IMR-90 (cell line): Measurements from ENCODE around the gene SPESP1. TPM values are rescaled to one million over a fixed set of nuclear protein-coding genes. Genes with fewer than 3 reads are reported as not detected.

ENCODE experiments used
- ATAC-seq: fragments of 200-7000 bp; cut with Tn5 transposase; 2 replicates; pipeline ENCODE4 v1.9.1; 2020; ENCODE audit warnings: low read depth, mild to moderate bottlenecking, moderate library complexity
- BruUV-seq: library from RNA; stranded (reverse); fragments of 400-500 nt; replicated peaks from 2 replicates; lab custom pipeline; 2021; lab: Mats Ljungman, UMichigan
- CTCF ChIA-PET: fragments of 300-600 bp; formaldehyde crosslinking; extraction: SDS; loops from one replicate; lab custom pipeline; 2021; ENCODE audit warnings: antibody characterized with exemption; lab: Yijun Ruan, JAX
- POLR2A ChIA-PET: fragments of 300-600 bp; sonication (Branson Sonifier 250); formaldehyde crosslinking; loops from one replicate; lab custom pipeline; 2022; ENCODE audit warnings: antibody characterized with exemption; ENCODE audit not compliant: unreplicated experiment; lab: Charles Lee
- DNase-seq: peaks from one replicate; pipeline ENCODE4 v3.0.0; 2013
- H2AFZ ChIP-seq: replicated peaks from 2 replicates; pipeline ENCODE3; 2013; ENCODE audit warnings: low read length, mild to moderate bottlenecking; ENCODE audit not compliant: poor library complexity
- H2AK5ac ChIP-seq: 2 replicates; pipeline ENCODE4 v1.6.1; 2013; ENCODE audit warnings: low read depth, low read length, inconsistent platforms
- H2AK9ac ChIP-seq: replicated peaks from 2 replicates; pipeline ENCODE3; 2013; ENCODE audit warnings: mild to moderate bottlenecking, low read depth, low read length, moderate library complexity; ENCODE audit not compliant: poor library complexity
- H2BK120ac ChIP-seq: 2 replicates; pipeline ENCODE4 v1.6.1; 2013; ENCODE audit warnings: low read depth, low read length, inconsistent platforms
- H2BK15ac ChIP-seq: 3 replicates; pipeline ENCODE4 v1.6.1; 2013; ENCODE audit warnings: low read depth, low read length, inconsistent platforms
- H2BK20ac ChIP-seq: 2 replicates; pipeline ENCODE4 v1.6.1; 2013; ENCODE audit warnings: low read depth, mild to moderate bottlenecking, inconsistent platforms, low read length, moderate library complexity
- H2BK5ac ChIP-seq: 2 replicates; pipeline ENCODE4 v1.6.1; 2013; ENCODE audit warnings: mild to moderate bottlenecking, low read depth, low read length, inconsistent platforms; ENCODE audit not compliant: poor library complexity, severe bottlenecking
- H3K14ac ChIP-seq: replicated peaks from 2 replicates; pipeline ENCODE4 v1.6.1; 2013; ENCODE audit warnings: low read depth, low read length, inconsistent platforms
- H3K18ac ChIP-seq: 2 replicates; pipeline ENCODE4 v1.6.1; 2013; ENCODE audit warnings: low read depth, low read length, control low read depth
- H3K23ac ChIP-seq: 2 replicates; pipeline ENCODE4 v1.6.1; 2013; ENCODE audit warnings: low read depth, low read length, inconsistent platforms
- H3K27ac ChIP-seq: 2 replicates; pipeline ENCODE4 v1.5.1; 2013; ENCODE audit warnings: mild to moderate bottlenecking, control low read depth, low read length; ENCODE audit not compliant: insufficient read depth
- H3K27me3 ChIP-seq: 2 replicates; pipeline ENCODE4 v1.6.1; 2013; ENCODE audit warnings: low read length; ENCODE audit not compliant: control insufficient read depth, insufficient read depth
- H3K36me3 ChIP-seq: 2 replicates; pipeline ENCODE4 v1.6.1; 2013; ENCODE audit warnings: low read length, mixed read lengths; ENCODE audit not compliant: control insufficient read depth, insufficient read depth
- H3K4ac ChIP-seq: 2 replicates; pipeline ENCODE4 v1.6.1; 2013; ENCODE audit warnings: low read depth, low read length, inconsistent platforms
- H3K4me1 ChIP-seq: 2 replicates; pipeline ENCODE4 v1.6.1; 2013; ENCODE audit warnings: low read length, mixed read lengths; ENCODE audit not compliant: control insufficient read depth, insufficient read depth
- H3K4me2 ChIP-seq: 2 replicates; pipeline ENCODE4 v1.6.1; 2013; ENCODE audit warnings: low read depth, mild to moderate bottlenecking, control low read depth, low read length, moderate library complexity
- H3K4me3 ChIP-seq: 2 replicates; pipeline ENCODE4 v1.5.1; 2013; ENCODE audit warnings: low read depth, mild to moderate bottlenecking, control low read depth, low read length, moderate library complexity; ENCODE audit not compliant: insufficient read depth
- H3K56ac ChIP-seq: 2 replicates; pipeline ENCODE4 v1.6.1; 2013; ENCODE audit warnings: low read length, inconsistent platforms; ENCODE audit not compliant: insufficient read depth; ENCODE audit errors: extremely low read depth
- H3K79me1 ChIP-seq, 2 experiments: 2 replicates each; pipeline ENCODE4 v1.6.1; 2013; ENCODE audit warnings: low read length in 2 of 2, inconsistent platforms in 1 of 2, low read depth in 1 of 2
- H3K9ac ChIP-seq: 2 replicates; pipeline ENCODE4 v1.6.1; 2013; ENCODE audit warnings: low read depth, low read length, control low read depth
- H3K9me1 ChIP-seq: 2 replicates; pipeline ENCODE4 v1.6.1; 2013; ENCODE audit warnings: low read length, inconsistent platforms; ENCODE audit not compliant: insufficient read depth
- H3K9me3 ChIP-seq: 2 replicates; pipeline ENCODE4 v1.6.1; 2013; ENCODE audit warnings: low read length; ENCODE audit not compliant: control insufficient read depth, insufficient read depth
- H4K20me1 ChIP-seq: 2 replicates; pipeline ENCODE4 v1.6.1; 2013; ENCODE audit warnings: low read length, inconsistent platforms; ENCODE audit not compliant: insufficient read depth
- H4K5ac ChIP-seq: 2 replicates; pipeline ENCODE4 v1.6.1; 2013; ENCODE audit warnings: mild to moderate bottlenecking, low read depth, low read length, control low read depth
- H4K8ac ChIP-seq, 2 experiments: 2 replicates each; pipeline ENCODE4 v1.6.1; 2013; ENCODE audit warnings: low read depth in 2 of 2, low read length in 2 of 2, control low read depth in 1 of 2, inconsistent platforms in 1 of 2
- H4K91ac ChIP-seq: 2 replicates; pipeline ENCODE4 v1.6.1; 2013; ENCODE audit warnings: low read depth, low read length, inconsistent platforms; ENCODE audit not compliant: insufficient read depth
- BHLHE40 ChIP-seq: fragments of 150-350 bp; IDR thresholded peaks from 2 replicates; pipeline ENCODE4 v1.6.1; 2016; ENCODE audit warnings: mild to moderate bottlenecking, low read depth, low read length
- CEBPB ChIP-seq: IDR thresholded peaks from 2 replicates; pipeline ENCODE4 v1.6.1; 2012; ENCODE audit warnings: low read depth, low read length, improper control_type of control experiment
- CHD1 ChIP-seq: IDR thresholded peaks from 2 replicates; pipeline ENCODE4 v1.6.1; 2012; ENCODE audit warnings: low read depth, low read length, improper control_type of control experiment
- MAFK ChIP-seq: IDR thresholded peaks from 2 replicates; pipeline ENCODE4 v1.6.1; 2012; ENCODE audit warnings: low read depth, low read length, improper control_type of control experiment
- MAZ ChIP-seq: IDR thresholded peaks from 2 replicates; pipeline ENCODE4 v1.6.1; 2012; ENCODE audit warnings: low read depth, mild to moderate bottlenecking, low read length, improper control_type of control experiment, moderate library complexity, borderline replicate concordance
- MXI1 ChIP-seq: IDR thresholded peaks from 2 replicates; pipeline ENCODE4 v1.6.1; 2012; ENCODE audit warnings: low read depth, mild to moderate bottlenecking, low read length, moderate library complexity, borderline replicate concordance
- NFE2L2 ChIP-seq: fragments of 150-350 bp; IDR thresholded peaks from 2 replicates; pipeline ENCODE4 v1.6.1; 2016; ENCODE audit warnings: low read depth, mild to moderate bottlenecking, low read length
- POLR2A ChIP-seq: IDR thresholded peaks from 2 replicates; pipeline ENCODE4 v1.6.1; 2012; ENCODE audit warnings: mild to moderate bottlenecking, low read depth, low read length
- RAD21 ChIP-seq: IDR thresholded peaks from 2 replicates; pipeline ENCODE4 v1.6.1; 2012; ENCODE audit warnings: low read length, improper control_type of control experiment
- RCOR1 ChIP-seq: IDR thresholded peaks from 2 replicates; pipeline ENCODE4 v1.6.1; 2012; ENCODE audit warnings: mild to moderate bottlenecking, low read length, improper control_type of control experiment; ENCODE audit not compliant: insufficient replicate concordance
- RFX5 ChIP-seq: IDR thresholded peaks from 2 replicates; pipeline ENCODE4 v1.8.0; 2012; ENCODE audit warnings: low read depth, mild to moderate bottlenecking, low read length, moderate library complexity
- SMC3 ChIP-seq: fragments of 150-350 bp; IDR thresholded peaks from 2 replicates; pipeline ENCODE4 v1.6.1; 2016; ENCODE audit warnings: low read depth, mild to moderate bottlenecking, antibody characterized with exemption, low read length, moderate library complexity
- WGBS, 2 experiments: methylation state at CpG; one replicate each; pipeline versions ENCODE4 v1.1.5 to v1.1.7; 2013; ENCODE audit warnings: missing lambda C conversion rate in 2 of 2; ENCODE audit not compliant: insufficient read length in 1 of 2; ENCODE audit errors: extremely low coverage in 2 of 2; 5-methylcytosine and 5-hydroxymethylcytosine counted together
- dilution Hi-C: fragments of 300-500 bp; cut with HindIII; formaldehyde crosslinking; loops from one replicate; pipeline ENCODE4 v1.14.3; 2018; ENCODE audit warnings: low sequenced_read_pairs; ENCODE audit not compliant: unreplicated experiment
- in situ Hi-C: fragments of 300-500 bp; cut with MboI; formaldehyde crosslinking; loops from 3 replicates; pipeline ENCODE4 v1.14.3; 2019; ENCODE audit warnings: low sequenced_read_pairs, inconsistent platforms, mixed read lengths
- intact Hi-C: fragments of 100-400 bp; cut with micrococcal nuclease; formaldehyde crosslinking; loops from 2 replicates; pipeline ENCODE4 v1.10.0; 2022
- polyA plus RNA-seq, 3 experiments: library from polyadenylated mRNA; depleted of rRNA; stranded (reverse); fragments of >200 nt; gene quantifications; 2 replicates each; pipeline ENCODE4 v1.2.3, GENCODE V29; 2012; ENCODE audit warnings: low replicate concordance in 1 of 3
- total RNA-seq: library from RNA; depleted of rRNA; stranded (reverse); fragments of >200 nt; gene quantifications from 2 replicates; pipeline ENCODE4 v1.2.3, GENCODE V29; 2012
- TF ChIP-seq, protein P1 (sequence below): fragments of 150-350 bp; IDR thresholded peaks from 2 replicates; pipeline ENCODE4 v1.6.1; 2017; ENCODE audit warnings: mild to moderate bottlenecking, antibody characterized with exemption, low read length, low read depth
- TF ChIP-seq, protein P2 (sequence below): conservative IDR thresholded peaks from 2 replicates; pipeline ENCODE4 v1.5.1; 2012; ENCODE audit warnings: mild to moderate bottlenecking, low read depth, low read length, improper control_type of control experiment
- TF ChIP-seq, protein P3 (sequence below): fragments of 150-350 bp; IDR thresholded peaks from 2 replicates; pipeline ENCODE4 v1.6.1; 2016; ENCODE audit warnings: low read depth, mild to moderate bottlenecking, low read length, moderate library complexity, borderline replicate concordance

SPESP1 gene
- total and polyA plus RNA-seq, 2 of the 4 experiments (the other 2 are of a cell fraction), result 2.9 to 3.0 TPM

DNA sequence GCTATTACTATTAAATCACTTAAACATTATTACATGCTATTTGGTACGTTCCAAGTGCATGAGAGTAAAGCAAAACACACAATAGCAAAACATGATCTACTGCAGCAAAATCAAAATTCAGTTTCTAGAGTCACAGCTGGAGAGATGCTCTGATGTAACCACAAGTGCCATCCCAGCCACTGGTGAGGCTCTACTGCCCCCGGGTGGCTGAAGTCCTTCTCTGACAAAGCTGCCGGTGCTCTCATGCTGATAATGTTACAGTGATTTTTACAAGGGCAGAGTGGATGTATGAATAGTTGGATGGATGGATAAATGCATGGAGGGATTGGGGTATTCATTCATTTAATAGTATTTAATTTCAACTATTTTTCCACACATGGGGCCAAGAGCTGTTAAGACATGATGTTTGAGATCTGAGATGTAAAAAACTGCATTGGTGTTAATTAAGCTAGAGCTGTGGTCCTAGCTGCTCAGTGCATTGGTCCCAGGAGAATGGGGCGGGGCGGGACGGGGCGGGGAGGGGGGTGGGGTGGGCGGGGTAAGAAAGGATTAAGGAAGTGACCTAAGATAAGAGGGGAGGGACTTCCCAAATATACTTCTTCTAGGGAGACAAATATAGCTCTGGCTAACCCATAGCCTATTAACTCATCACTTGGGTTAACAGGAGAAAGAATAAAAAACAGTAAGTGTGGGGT is 5.3 kb upstream of the SPESP1 start:
- no peak overlapping the region for H2AFZ ChIP-seq
- no peak overlapping the region for H2BK5ac ChIP-seq
- H3K9me1 ChIP-seq, result no peaks in the 10 kb centered on the region
- dilution Hi-C loops (no loop called here), in situ Hi-C loops (loop anchor here (5.0 kb wide), 1 partner anchor 373 kb away; no protein-coding TSS in a partner anchor), intact Hi-C loops (loop anchor here (2.0 kb wide), 3 partner anchors 194 to 618 kb away; no protein-coding TSS in a partner anchor)
- DNase-seq, result peak; percentile 71
- H3K14ac ChIP-seq, result no peak overlapping the region
- H4K20me1 ChIP-seq, result no peaks in the 10 kb centered on the region
- no peak overlapping the region for H3K23ac ChIP-seq
- no peak overlapping the region for H3K4ac ChIP-seq
- H2BK120ac ChIP-seq, result no peak overlapping the region
- BruUV-seq, result no TSS peak
- H2AK5ac ChIP-seq, result no peak overlapping the region
- H3K9me3 ChIP-seq, result peaks cover 2% of the 10 kb centered on the region; the same call in 1 of the 2 replicates
- H3K56ac ChIP-seq, result no peak overlapping the region
- H4K5ac ChIP-seq, result no peak overlapping the region
- 0% methylated on average over 1 of the region's 8 CpGs; no CpG with 5 or more reads in 1 of the 2 experiments for WGBS, 2 experiments
- H2AK9ac ChIP-seq, result no peak overlapping the region
- ChIA-PET CTCF (interaction anchor here (0.5 to 2.3 kb wide), 17 partner anchors 9 to 618 kb away, joined by 3 to 10 read pairs (median 3); no protein-coding TSS in a partner anchor), POLR2A (no interaction called here)
- no peak overlapping the region for H3K9ac ChIP-seq
- no peak overlapping the region for H3K27ac ChIP-seq
- no peak overlapping the region for H2BK15ac ChIP-seq
- H3K4me2 ChIP-seq, result no peak overlapping the region
- H3K4me1 ChIP-seq, result no peaks in the 10 kb centered on the region
- peak; percentile 98 for ATAC-seq
- no peaks in the 10 kb centered on the region for H3K79me1 ChIP-seq
- H4K91ac ChIP-seq, result no peak overlapping the region
- no peak overlapping the region for H3K18ac ChIP-seq
- H3K27me3 ChIP-seq, result peaks cover 15% of the 10 kb centered on the region
- no peak overlapping the region for H2BK20ac ChIP-seq
- H4K8ac ChIP-seq, result no peak overlapping the region
- no peaks in the 10 kb centered on the region for H3K36me3 ChIP-seq
- no peak overlapping the region for H3K4me3 ChIP-seq
- TF ChIP-seq CEBPB, result peak; percentile 65; the same call in 1 of the 2 replicates
- TF ChIP-seq RCOR1, result no peak
- TF ChIP-seq RAD21, result peak; percentile 95
- no peak; the same call in 1 of the 2 replicates for TF ChIP-seq BHLHE40
- TF ChIP-seq MAFK, result no peak
- no peak for TF ChIP-seq POLR2A
- no peak for TF ChIP-seq MAZ
- TF ChIP-seq CHD1, result no peak
- TF ChIP-seq NFE2L2, result no peak
- TF ChIP-seq, protein P1, sequence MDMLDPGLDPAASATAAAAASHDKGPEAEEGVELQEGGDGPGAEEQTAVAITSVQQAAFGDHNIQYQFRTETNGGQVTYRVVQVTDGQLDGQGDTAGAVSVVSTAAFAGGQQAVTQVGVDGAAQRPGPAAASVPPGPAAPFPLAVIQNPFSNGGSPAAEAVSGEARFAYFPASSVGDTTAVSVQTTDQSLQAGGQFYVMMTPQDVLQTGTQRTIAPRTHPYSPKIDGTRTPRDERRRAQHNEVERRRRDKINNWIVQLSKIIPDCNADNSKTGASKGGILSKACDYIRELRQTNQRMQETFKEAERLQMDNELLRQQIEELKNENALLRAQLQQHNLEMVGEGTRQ, result no peak
- TF ChIP-seq, protein P2, sequence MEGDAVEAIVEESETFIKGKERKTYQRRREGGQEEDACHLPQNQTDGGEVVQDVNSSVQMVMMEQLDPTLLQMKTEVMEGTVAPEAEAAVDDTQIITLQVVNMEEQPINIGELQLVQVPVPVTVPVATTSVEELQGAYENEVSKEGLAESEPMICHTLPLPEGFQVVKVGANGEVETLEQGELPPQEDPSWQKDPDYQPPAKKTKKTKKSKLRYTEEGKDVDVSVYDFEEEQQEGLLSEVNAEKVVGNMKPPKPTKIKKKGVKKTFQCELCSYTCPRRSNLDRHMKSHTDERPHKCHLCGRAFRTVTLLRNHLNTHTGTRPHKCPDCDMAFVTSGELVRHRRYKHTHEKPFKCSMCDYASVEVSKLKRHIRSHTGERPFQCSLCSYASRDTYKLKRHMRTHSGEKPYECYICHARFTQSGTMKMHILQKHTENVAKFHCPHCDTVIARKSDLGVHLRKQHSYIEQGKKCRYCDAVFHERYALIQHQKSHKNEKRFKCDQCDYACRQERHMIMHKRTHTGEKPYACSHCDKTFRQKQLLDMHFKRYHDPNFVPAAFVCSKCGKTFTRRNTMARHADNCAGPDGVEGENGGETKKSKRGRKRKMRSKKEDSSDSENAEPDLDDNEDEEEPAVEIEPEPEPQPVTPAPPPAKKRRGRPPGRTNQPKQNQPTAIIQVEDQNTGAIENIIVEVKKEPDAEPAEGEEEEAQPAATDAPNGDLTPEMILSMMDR, result peak; percentile 93
- TF ChIP-seq, protein P3, sequence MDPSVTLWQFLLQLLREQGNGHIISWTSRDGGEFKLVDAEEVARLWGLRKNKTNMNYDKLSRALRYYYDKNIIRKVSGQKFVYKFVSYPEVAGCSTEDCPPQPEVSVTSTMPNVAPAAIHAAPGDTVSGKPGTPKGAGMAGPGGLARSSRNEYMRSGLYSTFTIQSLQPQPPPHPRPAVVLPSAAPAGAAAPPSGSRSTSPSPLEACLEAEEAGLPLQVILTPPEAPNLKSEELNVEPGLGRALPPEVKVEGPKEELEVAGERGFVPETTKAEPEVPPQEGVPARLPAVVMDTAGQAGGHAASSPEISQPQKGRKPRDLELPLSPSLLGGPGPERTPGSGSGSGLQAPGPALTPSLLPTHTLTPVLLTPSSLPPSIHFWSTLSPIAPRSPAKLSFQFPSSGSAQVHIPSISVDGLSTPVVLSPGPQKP, result no peak
- peak; percentile 79 for TF ChIP-seq SMC3
- no peak for TF ChIP-seq RFX5
- no peak for TF ChIP-seq MXI1
